Loucy (cell line): ENCODE results near the gene ARL13B.

Experiments used
- H2AFZ ChIP-seq: fragments of 200-600 bp; sonication (generic); 2 replicates; pipeline ENCODE4 v1.6.0; 2016; ENCODE audit warnings: antibody characterized with exemption, mild to moderate bottlenecking, low read length, moderate library complexity
- H3F3A ChIP-seq: fragments of 200-600 bp; 2 replicates; pipeline ENCODE4 v1.6.0; 2016; ENCODE audit warnings: antibody characterized with exemption, low read depth, mild to moderate bottlenecking
- H3K27me3 ChIP-seq: fragments of 200-600 bp; sonication (generic); 2 replicates; pipeline ENCODE4 v1.6.1; 2014; ENCODE audit warnings: low read length, mild to moderate bottlenecking; ENCODE audit not compliant: insufficient read depth, poor library complexity, severe bottlenecking
- H3K36me3 ChIP-seq: fragments of 200-600 bp; sonication (generic); 2 replicates; pipeline ENCODE4 v1.6.1; 2016; ENCODE audit warnings: low read length; ENCODE audit not compliant: insufficient read depth
- H3K4me1 ChIP-seq: fragments of 200-600 bp; sonication (generic); 2 replicates; pipeline ENCODE4 v1.5.1; 2014; ENCODE audit warnings: low read length, mild to moderate bottlenecking; ENCODE audit not compliant: insufficient read depth, poor library complexity, severe bottlenecking
- H3K4me2 ChIP-seq: fragments of 200-600 bp; sonication (generic); 2 replicates; pipeline ENCODE4 v1.6.0; 2014; ENCODE audit warnings: antibody characterized with exemption, low read length, low read depth, mild to moderate bottlenecking; ENCODE audit not compliant: poor library complexity, severe bottlenecking
- H3K4me3 ChIP-seq: fragments of 200-600 bp; sonication (generic); 2 replicates; pipeline ENCODE4 v1.5.1; 2014; ENCODE audit warnings: low read length, mild to moderate bottlenecking, mixed read lengths; ENCODE audit not compliant: poor library complexity, severe bottlenecking
- H3K79me2 ChIP-seq: fragments of 200-600 bp; sonication (generic); 2 replicates; pipeline ENCODE4 v1.6.1; 2014; ENCODE audit warnings: low read length; ENCODE audit not compliant: insufficient read depth
- H3K9ac ChIP-seq: fragments of 200-600 bp; sonication (generic); 2 replicates; pipeline ENCODE4 v1.6.0; 2014; ENCODE audit warnings: mild to moderate bottlenecking, low read depth, low read length, moderate library complexity; ENCODE audit not compliant: poor library complexity, severe bottlenecking
- H3K9me2 ChIP-seq: fragments of 200-600 bp; sonication (generic); replicated peaks from 2 replicates; pipeline ENCODE4 v1.6.1; 2016; ENCODE audit warnings: low read depth, low read length, mixed read lengths
- H3K9me3 ChIP-seq: fragments of 200-600 bp; sonication (generic); 2 replicates; pipeline ENCODE4 v1.6.1; 2014; ENCODE audit warnings: mild to moderate bottlenecking, antibody characterized with exemption, low read length, low read depth; ENCODE audit not compliant: insufficient read depth
- H4K20me1 ChIP-seq: fragments of 200-600 bp; sonication (generic); 2 replicates; pipeline ENCODE4 v1.6.0; 2014; ENCODE audit warnings: antibody characterized with exemption, low read length, mild to moderate bottlenecking; ENCODE audit not compliant: insufficient read depth, poor library complexity, severe bottlenecking
- CTCF ChIP-seq: fragments of 200-600 bp; sonication (generic); conservative IDR thresholded peaks from 2 replicates; pipeline ENCODE4 v1.5.1; 2014; ENCODE audit warnings: mild to moderate bottlenecking, antibody characterized with exemption, low read length
- EZH2phosphoT487 ChIP-seq: fragments of 200-600 bp; IDR thresholded peaks from 2 replicates; pipeline ENCODE4 v1.6.1; 2018; ENCODE audit warnings: antibody characterized with exemption, mild to moderate bottlenecking, moderate library complexity, borderline replicate concordance

ARL13B gene

GRCh38 chr3:94009608-94010007, 29.7 kb downstream of the ARL13B start:
- TF ChIP-seq CTCF (no peak), EZH2phosphoT487 (no peak)
- Histone ChIP-seq H3K4me2 (no peak overlapping the region), H3K4me1 (no peaks in the 10 kb centered on the region), H3K36me3 (peaks cover 3% of the 10 kb centered on the region; the same call in 1 of the 2 replicates), H3K27me3 (no peaks in the 10 kb centered on the region), H2AFZ (no peak overlapping the region), H3K4me3 (no peak overlapping the region), H3K9ac (no peak overlapping the region), H3K79me2 (no peaks in the 10 kb centered on the region), H3K9me3 (no peaks in the 10 kb centered on the region), H3K9me2 (no peaks in the 10 kb centered on the region), H3F3A (no peaks in the 10 kb centered on the region), H4K20me1 (no peaks in the 10 kb centered on the region)

- Histone ChIP-seq H3K9me2 (no peaks in the 10 kb centered on the region), H3F3A (no peaks in the 10 kb centered on the region), H3K4me1 (peaks cover 3% of the 10 kb centered on the region), H3K4me2 (no peak overlapping the region), H3K27me3 (no peaks in the 10 kb centered on the region), H3K9ac (no peak overlapping the region), H3K4me3 (no peak overlapping the region), H3K79me2 (no peaks in the 10 kb centered on the region), H3K36me3 (peaks cover 3% of the 10 kb centered on the region; the same call in 1 of the 2 replicates), H2AFZ (no peak overlapping the region), H3K9me3 (no peaks in the 10 kb centered on the region), H4K20me1 (no peaks in the 10 kb centered on the region)
- no peak for TF ChIP-seq EZH2phosphoT487
- TF ChIP-seq CTCF, result no peak
Observed at GRCh38 chr3:94011233-94011711, 31.3 kb downstream of the ARL13B start.

- TF ChIP-seq EZH2phosphoT487, result no peak
- TF ChIP-seq CTCF, result no peak
- no peak overlapping the region for H3K4me2 ChIP-seq
Observed at GRCh38 chr3:94012185-94012584, 32.2 kb downstream of the ARL13B start.

More at GRCh38 chr3:94012185-94012584, 32.2 kb downstream of the ARL13B start:
- peaks cover 2% of the 10 kb centered on the region; the same call in 1 of the 2 replicates for H3K36me3 ChIP-seq
- H2AFZ ChIP-seq, result no peak overlapping the region
- H4K20me1 ChIP-seq, result no peaks in the 10 kb centered on the region
- peaks cover 3% of the 10 kb centered on the region for H3K4me1 ChIP-seq
- H3K9me2 ChIP-seq, result no peaks in the 10 kb centered on the region
- H3K27me3 ChIP-seq, result no peaks in the 10 kb centered on the region
- no peak overlapping the region for H3K9ac ChIP-seq
- no peaks in the 10 kb centered on the region for H3K9me3 ChIP-seq
- H3K4me3 ChIP-seq, result no peak overlapping the region
- no peaks in the 10 kb centered on the region for H3K79me2 ChIP-seq
- H3F3A ChIP-seq, result no peaks in the 10 kb centered on the region
